ENCODE results near the gene TCAIM.

The TCAIM gene

DNA sequence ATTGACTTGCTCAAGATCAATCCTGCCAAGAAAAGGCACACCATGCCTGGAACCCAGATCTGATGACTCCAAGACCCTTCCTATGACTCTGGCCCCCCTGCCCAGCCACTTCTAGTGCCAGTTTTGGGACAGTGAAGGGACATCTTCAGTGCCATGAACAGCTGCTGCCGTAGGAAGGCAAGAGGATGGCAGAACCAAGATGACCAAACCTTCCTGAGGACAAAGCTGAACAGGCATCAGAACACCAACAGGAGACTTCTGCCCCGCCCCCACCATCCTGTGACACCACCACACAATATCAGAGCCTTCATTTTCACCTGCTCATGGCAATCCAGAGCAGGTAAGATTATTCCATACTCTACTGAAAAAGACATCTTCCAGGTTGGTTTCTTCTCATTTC is 105.9 kb downstream of the TCAIM start:
- H3K9me3 ChIP-seq (ENCODE audit: control insufficient read depth, insufficient read depth, low read length) = no peaks in the 10 kb centered on the region
- no CpG with 5 or more reads among the region's 2 CpGs for WGBS (ENCODE audit: insufficient coverage, insufficient read length)

DNA sequence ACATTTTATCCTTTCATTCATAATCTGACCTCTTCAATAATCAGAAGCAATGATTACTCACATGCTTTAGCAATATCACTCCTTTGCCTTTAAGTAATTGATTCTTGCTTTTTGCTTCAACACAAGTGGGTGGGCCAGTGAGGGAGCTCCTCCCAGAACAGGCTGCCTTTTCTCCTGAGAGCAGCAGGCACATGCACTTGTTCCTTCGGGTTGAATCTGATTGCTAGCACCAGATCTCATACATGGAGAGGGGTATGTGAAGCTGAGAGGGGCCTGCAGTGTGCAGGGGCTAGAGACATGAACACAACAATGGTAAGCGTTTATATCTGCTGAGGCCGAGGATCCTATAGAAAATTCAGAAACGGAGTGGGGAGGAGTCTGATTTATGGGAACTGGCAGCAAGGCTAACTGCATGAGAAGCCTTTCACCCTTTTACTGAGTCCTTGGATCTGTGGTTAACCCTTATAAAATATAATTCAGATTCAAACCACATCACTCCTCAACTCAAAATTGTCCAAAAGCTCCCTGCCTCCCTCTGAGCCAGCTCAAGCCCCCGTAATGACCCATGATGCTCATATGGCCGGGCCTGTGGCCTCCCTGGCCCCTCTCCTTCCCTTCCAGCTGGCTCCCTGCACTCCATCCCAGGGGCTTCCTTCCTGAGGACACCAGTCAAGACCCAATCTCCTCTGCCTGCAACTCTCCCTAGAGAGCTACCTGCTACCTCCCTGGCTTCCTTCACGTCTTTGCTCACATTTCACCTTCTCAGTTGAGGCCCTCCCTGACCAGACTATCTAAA is 106.5 kb downstream of the TCAIM start:
- Histone ChIP-seq H3K27ac (ENCODE audit: low read length) (no peak overlapping the region), H3K27me3 (ENCODE audit: control insufficient read depth, insufficient read depth, low read length) (no peaks in the 10 kb centered on the region), H3K9me3 (ENCODE audit: control insufficient read depth, insufficient read depth, low read length) (no peaks in the 10 kb centered on the region), H3K4me3 (ENCODE audit: low read length) (no peak overlapping the region), H3K4me1 (ENCODE audit: control insufficient read depth, insufficient read depth, low read length) (no peaks in the 10 kb centered on the region), H3K36me3 (ENCODE audit: control insufficient read depth, insufficient read depth, low read length) (peaks cover 26% of the 10 kb centered on the region)
- WGBS (ENCODE audit: insufficient coverage, insufficient read length) = no CpG with 5 or more reads among the region's 7 CpGs
- DNase-seq (ENCODE audit: low read depth, low spot score) = no peak

More for the DNA sequence above, 105.9 kb downstream of the TCAIM start:
- DNase-seq (ENCODE audit: low read depth, low spot score) = no peak
- Histone ChIP-seq H3K27me3 (ENCODE audit: control insufficient read depth, insufficient read depth, low read length) (no peaks in the 10 kb centered on the region), H3K4me1 (ENCODE audit: control insufficient read depth, insufficient read depth, low read length) (no peaks in the 10 kb centered on the region), H3K27ac (ENCODE audit: low read length) (no peak overlapping the region), H3K36me3 (ENCODE audit: control insufficient read depth, insufficient read depth, low read length) (peaks cover 24% of the 10 kb centered on the region), H3K4me3 (ENCODE audit: low read length) (no peak overlapping the region)

DNA sequence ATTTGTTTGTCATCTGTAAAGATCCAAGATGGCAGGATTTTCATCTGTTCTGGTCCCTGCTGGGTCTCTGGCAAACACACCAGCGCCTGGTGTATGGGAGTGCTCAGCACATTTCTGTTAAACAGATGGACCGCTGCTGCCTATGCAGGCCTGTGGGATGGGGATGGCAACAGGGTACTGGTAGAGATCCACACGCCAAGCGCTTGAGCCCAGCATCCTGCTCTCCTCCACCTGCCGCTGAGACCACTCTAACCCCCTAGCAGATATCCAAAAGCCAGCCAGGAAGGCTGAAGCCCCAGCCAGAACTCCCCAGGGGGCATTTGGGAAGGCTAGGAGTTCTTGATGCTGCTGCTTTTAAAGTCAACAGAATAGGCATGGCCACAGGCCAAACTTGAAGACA is 107.2 kb downstream of the TCAIM start:
- no CpG with 5 or more reads among the region's 5 CpGs for WGBS (ENCODE audit: insufficient coverage, insufficient read length)
- no peak overlapping the region for H3K4me3 ChIP-seq (ENCODE audit: low read length)
- no peak overlapping the region for H3K27ac ChIP-seq (ENCODE audit: low read length)
- H3K4me1 ChIP-seq (ENCODE audit: control insufficient read depth, insufficient read depth, low read length) = no peaks in the 10 kb centered on the region
- no peaks in the 10 kb centered on the region for H3K27me3 ChIP-seq (ENCODE audit: control insufficient read depth, insufficient read depth, low read length)
- no peaks in the 10 kb centered on the region for H3K9me3 ChIP-seq (ENCODE audit: control insufficient read depth, insufficient read depth, low read length)
- no peak for DNase-seq (ENCODE audit: low read depth, low spot score)
- H3K36me3 ChIP-seq (ENCODE audit: control insufficient read depth, insufficient read depth, low read length) = peaks cover 33% of the 10 kb centered on the region

DNA sequence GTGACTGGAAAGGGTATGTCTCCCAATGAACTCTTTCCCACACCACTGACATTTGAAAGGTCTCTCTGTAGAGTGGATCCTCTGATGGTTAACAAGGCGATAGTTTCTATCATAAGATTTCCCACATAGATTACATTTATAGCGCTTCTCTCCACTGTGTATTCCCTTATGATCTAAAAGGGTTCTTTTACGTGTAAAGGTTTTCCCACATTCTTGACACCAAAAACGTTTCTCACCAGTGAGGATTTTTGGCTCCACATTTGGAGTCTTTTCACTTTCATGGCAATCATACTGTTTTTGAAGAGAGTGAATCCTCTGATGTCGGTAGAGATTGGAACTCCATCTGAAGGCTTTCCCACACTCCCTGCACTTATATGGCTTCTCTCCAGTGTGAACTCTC is 108.4 kb downstream of the TCAIM start:
- Histone ChIP-seq H3K36me3 (ENCODE audit: control insufficient read depth, insufficient read depth, low read length) (peaks cover 35% of the 10 kb centered on the region), H3K27ac (ENCODE audit: low read length) (no peak overlapping the region), H3K4me3 (ENCODE audit: low read length) (no peak overlapping the region), H3K9me3 (ENCODE audit: control insufficient read depth, insufficient read depth, low read length) (no peaks in the 10 kb centered on the region), H3K27me3 (ENCODE audit: control insufficient read depth, insufficient read depth, low read length) (no peaks in the 10 kb centered on the region), H3K4me1 (ENCODE audit: control insufficient read depth, insufficient read depth, low read length) (no peaks in the 10 kb centered on the region)
- no CpG with 5 or more reads among the region's 5 CpGs for whole genome bisulfite sequencing (ENCODE audit: insufficient coverage, insufficient read length)
- no peak for DNase-seq (ENCODE audit: low read depth, low spot score)

DNA sequence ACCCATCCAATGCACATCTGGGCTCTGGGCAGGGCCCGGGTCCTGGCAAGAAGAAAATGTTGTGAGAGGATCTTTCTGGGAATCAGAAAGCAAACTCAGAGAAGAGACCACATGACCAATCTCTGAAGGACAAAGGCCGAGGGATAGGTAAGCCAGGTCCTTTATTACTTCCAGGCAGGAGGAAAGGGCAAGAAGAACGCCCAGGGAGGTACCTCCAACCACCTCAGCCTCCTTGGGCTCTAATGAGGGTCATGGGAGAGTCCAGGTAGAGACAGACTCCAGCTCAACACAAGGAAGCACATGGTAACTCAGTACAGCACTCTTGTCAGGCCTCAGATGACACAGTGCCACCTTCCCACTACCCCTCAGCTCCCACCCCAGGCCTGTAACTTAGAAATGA is 112.9 kb downstream of the TCAIM start:
- no CpG with 5 or more reads among the region's 3 CpGs for WGBS (ENCODE audit: insufficient coverage, insufficient read length)
- no peaks in the 10 kb centered on the region for H3K27me3 ChIP-seq (ENCODE audit: control insufficient read depth, insufficient read depth, low read length)
- H3K4me1 ChIP-seq (ENCODE audit: control insufficient read depth, insufficient read depth, low read length) = no peaks in the 10 kb centered on the region
- H3K9me3 ChIP-seq (ENCODE audit: control insufficient read depth, insufficient read depth, low read length) = no peaks in the 10 kb centered on the region
- DNase-seq (ENCODE audit: low read depth, low spot score) = no peak
- no peak overlapping the region for H3K27ac ChIP-seq (ENCODE audit: low read length)
- no peak overlapping the region for H3K4me3 ChIP-seq (ENCODE audit: low read length)
- peaks cover 38% of the 10 kb centered on the region for H3K36me3 ChIP-seq (ENCODE audit: control insufficient read depth, insufficient read depth, low read length)

DNA sequence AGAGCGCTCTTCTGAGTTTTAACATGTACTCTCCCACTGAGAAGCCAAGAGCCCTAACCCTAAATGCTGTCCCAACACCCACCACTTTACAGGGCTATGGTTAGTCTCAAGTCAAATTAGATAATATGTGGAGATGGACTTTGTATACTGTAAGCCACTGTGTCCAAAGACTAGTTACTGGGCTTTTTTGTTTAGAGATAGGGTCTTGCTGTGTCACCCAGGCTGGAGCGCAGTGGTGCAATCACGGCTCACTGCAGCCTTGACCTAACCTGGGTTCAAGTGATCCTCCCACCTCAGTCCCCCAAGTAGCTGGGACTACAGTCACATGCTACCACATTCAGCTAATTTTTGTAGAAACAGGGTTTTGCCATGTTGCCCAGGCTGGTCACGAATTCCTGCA is 115.7 kb downstream of the TCAIM start:
- WGBS (ENCODE audit: insufficient coverage, insufficient read length) = no CpG with 5 or more reads among the region's 4 CpGs
- no peaks in the 10 kb centered on the region for H3K9me3 ChIP-seq (ENCODE audit: control insufficient read depth, insufficient read depth, low read length)
- H3K4me1 ChIP-seq (ENCODE audit: control insufficient read depth, insufficient read depth, low read length) = no peaks in the 10 kb centered on the region
- no peaks in the 10 kb centered on the region for H3K27me3 ChIP-seq (ENCODE audit: control insufficient read depth, insufficient read depth, low read length)
- H3K27ac ChIP-seq (ENCODE audit: low read length) = no peak overlapping the region
- peaks cover 21% of the 10 kb centered on the region for H3K36me3 ChIP-seq (ENCODE audit: control insufficient read depth, insufficient read depth, low read length)
- H3K4me3 ChIP-seq (ENCODE audit: low read length) = no peak overlapping the region
- no peak for DNase-seq (ENCODE audit: low read depth, low spot score)

DNA sequence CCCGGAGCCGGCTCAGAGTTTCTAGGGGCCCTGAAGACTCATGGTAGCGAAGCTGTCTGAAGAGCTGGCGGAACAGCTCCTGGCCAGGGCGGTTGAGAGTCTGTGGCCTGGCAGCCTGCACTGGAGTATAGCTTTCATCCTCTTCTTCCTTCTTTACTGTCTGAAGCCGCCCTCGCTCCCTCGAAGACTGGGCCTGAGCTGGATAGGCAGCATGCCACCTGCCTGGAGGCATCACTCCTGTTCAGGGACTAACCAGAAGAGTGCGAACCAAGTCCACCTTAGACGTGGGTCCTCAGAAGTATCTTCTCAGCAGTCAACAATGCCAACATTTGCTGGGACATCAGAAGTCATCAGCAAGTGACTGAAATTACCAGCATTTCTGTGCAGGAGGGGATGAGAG is 116.8 kb downstream of the TCAIM start:
- H3K4me1 ChIP-seq (ENCODE audit: control insufficient read depth, insufficient read depth, low read length) = no peaks in the 10 kb centered on the region
- no peaks in the 10 kb centered on the region; the same call in 1 of the 2 replicates for H3K9me3 ChIP-seq (ENCODE audit: control insufficient read depth, insufficient read depth, low read length)
- no CpG with 5 or more reads among the region's 10 CpGs for WGBS (ENCODE audit: insufficient coverage, insufficient read length)
- no peak overlapping the region for H3K27ac ChIP-seq (ENCODE audit: low read length)
- no peaks in the 10 kb centered on the region for H3K27me3 ChIP-seq (ENCODE audit: control insufficient read depth, insufficient read depth, low read length)
- H3K36me3 ChIP-seq (ENCODE audit: control insufficient read depth, insufficient read depth, low read length) = peaks cover 16% of the 10 kb centered on the region
- no peak for DNase-seq (ENCODE audit: low read depth, low spot score)
- H3K4me3 ChIP-seq (ENCODE audit: low read length) = no peak overlapping the region
